Hepatocyte (in vitro differentiated cells): ENCODE measurements around the gene CNIH2. TPM values are rescaled to one million over a fixed set of nuclear protein-coding genes. Genes with fewer than 3 reads are reported as not detected.

Experiments used
- DNase-seq: peaks from one replicate; pipeline ENCODE4 v3.0.0-alpha.2; 2016; ENCODE audit warnings: low spot score
- H2AFZ ChIP-seq: fragments of 200-600 bp; sonication (generic); 2 replicates; pipeline ENCODE4 v1.6.0; 2016; ENCODE audit warnings: antibody characterized with exemption, mild to moderate bottlenecking
- H3K27ac ChIP-seq: fragments of 200-600 bp; sonication (generic); 2 replicates; pipeline ENCODE4 v1.5.1; 2016; ENCODE audit warnings: mild to moderate bottlenecking
- H3K27me3 ChIP-seq: fragments of 200-600 bp; sonication (generic); 2 replicates; pipeline ENCODE4 v1.6.1; 2016
- H3K36me3 ChIP-seq: fragments of 200-600 bp; sonication (generic); replicated peaks from 2 replicates; pipeline ENCODE4 v1.5.1; 2016; ENCODE audit warnings: low read depth; ENCODE audit not compliant: insufficient read depth
- H3K4me1 ChIP-seq: fragments of 200-600 bp; sonication (generic); 2 replicates; pipeline ENCODE4 v1.5.1; 2016; ENCODE audit warnings: mild to moderate bottlenecking, moderate library complexity; ENCODE audit not compliant: insufficient read depth
- H3K4me2 ChIP-seq: fragments of 200-600 bp; sonication (generic); 2 replicates; pipeline ENCODE4 v1.6.0; 2016
- H3K4me3 ChIP-seq: fragments of 200-600 bp; sonication (generic); 2 replicates; pipeline ENCODE4 v1.5.1; 2016; ENCODE audit warnings: mild to moderate bottlenecking
- H3K79me2 ChIP-seq: fragments of 200-600 bp; sonication (generic); 2 replicates; pipeline ENCODE4 v1.6.0; 2017; ENCODE audit warnings: mild to moderate bottlenecking
- H3K9me2 ChIP-seq: fragments of 200-600 bp; sonication (generic); replicated peaks from 2 replicates; pipeline ENCODE4 v1.6.0; 2017; ENCODE audit warnings: mild to moderate bottlenecking; ENCODE audit not compliant: insufficient read depth
- H3K9me3 ChIP-seq: fragments of 200-600 bp; sonication (generic); 2 replicates; pipeline ENCODE4 v1.5.1; 2016; ENCODE audit warnings: low read depth, mild to moderate bottlenecking
- H4K20me1 ChIP-seq: fragments of 200-600 bp; sonication (generic); 2 replicates; pipeline ENCODE4 v1.6.0; 2016; ENCODE audit warnings: mild to moderate bottlenecking; ENCODE audit not compliant: insufficient read depth, poor library complexity, severe bottlenecking
- CTCF ChIP-seq: fragments of 200-600 bp; sonication (generic); IDR thresholded peaks from 2 replicates; pipeline ENCODE4 v1.5.1; 2016; ENCODE audit warnings: antibody characterized with exemption, mild to moderate bottlenecking; ENCODE audit not compliant: poor library complexity
- EZH2 ChIP-seq: fragments of 200-600 bp; sonication (generic); IDR thresholded peaks from 2 replicates; pipeline ENCODE4 v1.6.1; 2016; ENCODE audit warnings: antibody characterized with exemption, mild to moderate bottlenecking, borderline replicate concordance
- EZH2phosphoT487 ChIP-seq: fragments of 200-600 bp; sonication (generic); IDR thresholded peaks from one replicate; pipeline ENCODE4 v1.6.1; 2018; ENCODE audit warnings: antibody characterized with exemption, mild to moderate bottlenecking, low read depth, moderate library complexity; ENCODE audit not compliant: unreplicated experiment, severe bottlenecking
- WGBS: methylation state at CpG from one replicate; pipeline ENCODE4 v1.1.6; 2016; ENCODE audit warnings: low lambda C conversion rate; ENCODE audit errors: missing lambda C conversion rate; 5-methylcytosine and 5-hydroxymethylcytosine counted together
- polyA plus RNA-seq: library from polyadenylated mRNA; unstranded; fragments of >200 nt; fragmentation: Nextera tagmentation; extraction: Ambion mirVana; gene quantifications from 2 replicates; pipeline ENCODE4 v1.2.1, GENCODE V29; 2016
- total RNA-seq: library from RNA; depleted of rRNA; stranded (reverse); fragments of >200 nt; gene quantifications from 2 replicates; pipeline ENCODE4 v1.2.3, GENCODE V29; 2014

CNIH2 gene
- total and polyA plus RNA-seq, 2 experiments from 2014 or later, result 1.7 to 6.2 TPM

- peak; percentile 100 for DNase-seq
- H4K20me1 ChIP-seq, result no peaks in the 10 kb centered on the region
- peaks cover 7% of the 10 kb centered on the region for H3K4me1 ChIP-seq
- H3K9me3 ChIP-seq, result no peaks in the 10 kb centered on the region
- TF ChIP-seq EZH2 (no peak), CTCF (no peak), EZH2phosphoT487 (no peak)
- no peaks in the 10 kb centered on the region for H3K9me2 ChIP-seq
- 2% methylated on average over 30 of the region's 52 CpGs for WGBS
- peaks cover 29% of the 10 kb centered on the region for H3K79me2 ChIP-seq
- H3K27me3 ChIP-seq, result no peaks in the 10 kb centered on the region
- peak overlapping the region; percentile 59 for H3K4me3 ChIP-seq
- no peaks in the 10 kb centered on the region for H3K36me3 ChIP-seq
- H3K4me2 ChIP-seq, result peak overlapping the region; percentile 86
- peak overlapping the region; percentile 97 for H3K27ac ChIP-seq
- H2AFZ ChIP-seq, result peak overlapping the region; percentile 70
Observed at GRCh38 chr11:66312549-66313320, 34.8 kb downstream of the CNIH2 start.

GRCh38 chr11:66313321-66314185 is 35.6 kb downstream of the CNIH2 start:
- no peaks in the 10 kb centered on the region for H3K9me3 ChIP-seq
- peak overlapping the region; percentile 97 for H3K27ac ChIP-seq
- no peaks in the 10 kb centered on the region for H3K9me2 ChIP-seq
- DNase-seq, result peak; percentile 86
- H4K20me1 ChIP-seq, result no peaks in the 10 kb centered on the region
- H3K4me2 ChIP-seq, result peak overlapping the region; percentile 77
- 22% methylated on average over 23 of the region's 38 CpGs for WGBS
- H3K36me3 ChIP-seq, result no peaks in the 10 kb centered on the region
- no peaks in the 10 kb centered on the region for H3K27me3 ChIP-seq
- H3K4me1 ChIP-seq, result peaks cover 15% of the 10 kb centered on the region
- peak overlapping the region; percentile 27 for H3K4me3 ChIP-seq
- H2AFZ ChIP-seq, result no peak overlapping the region
- peaks cover 29% of the 10 kb centered on the region for H3K79me2 ChIP-seq
- TF ChIP-seq EZH2, result no peak
- TF ChIP-seq EZH2phosphoT487, result no peak
- TF ChIP-seq CTCF, result peak; percentile 52

GRCh38 chr11:66314186-66314501 is 36.2 kb downstream of the CNIH2 start:
- H3K9me2 ChIP-seq, result no peaks in the 10 kb centered on the region
- peak overlapping the region; percentile 97 for H3K27ac ChIP-seq
- no peak for DNase-seq
- no peaks in the 10 kb centered on the region for H3K9me3 ChIP-seq
- 87% methylated on average over 1 of the region's 1 CpG for WGBS
- no peaks in the 10 kb centered on the region for H3K27me3 ChIP-seq
- H3K4me1 ChIP-seq, result peaks cover 21% of the 10 kb centered on the region
- peak overlapping the region; percentile 27 for H3K4me3 ChIP-seq
- peak overlapping the region; percentile 77 for H3K4me2 ChIP-seq
- peaks cover 29% of the 10 kb centered on the region for H3K79me2 ChIP-seq
- TF ChIP-seq CTCF (no peak), EZH2 (no peak), EZH2phosphoT487 (no peak)
- H3K36me3 ChIP-seq, result no peaks in the 10 kb centered on the region
- no peak overlapping the region for H2AFZ ChIP-seq
- no peaks in the 10 kb centered on the region for H4K20me1 ChIP-seq
